SK-N-SH (cell line): ENCODE results near the gene GRIK3. TPM values are rescaled to one million over a fixed set of nuclear protein-coding genes. Genes with fewer than 3 reads are reported as not detected.

Experiments used
- CTCF ChIA-PET: fragments of 300-600, 350-600 bp; formaldehyde crosslinking; extraction: SDS; loops from one replicate; lab custom pipeline; 2021; lab: Yijun Ruan, JAX
- POLR2A ChIA-PET: fragments of 350-600 bp; sonication (Branson Sonifier 250); formaldehyde crosslinking; extraction: SDS; loops from one replicate; lab custom pipeline; 2020; ENCODE audit warnings: antibody characterized with exemption, inconsistent platforms; lab: Yijun Ruan, JAX
- DNase-seq: peaks from one replicate; pipeline ENCODE4 v3.0.0; 2012
- H2AFZ ChIP-seq: fragments of 200-600 bp; sonication (generic); 2 replicates; pipeline ENCODE4 v1.8.1; 2016; ENCODE audit warnings: antibody characterized with exemption, mild to moderate bottlenecking, low read depth
- H3F3A ChIP-seq: fragments of 200-600 bp; sonication (generic); replicated peaks from 2 replicates; pipeline ENCODE3; 2016; ENCODE audit warnings: antibody characterized with exemption, mild to moderate bottlenecking; ENCODE audit not compliant: insufficient read depth
- H3K27ac ChIP-seq, 2 experiments: fragments of 200-500 bp in 1 of 2; fragments of 200-600 bp in 1 of 2; sonication (Bioruptor generic) in 1 of 2; sonication (generic), shearing (Covaris generic) in 1 of 2; 2 replicates each; pipeline versions ENCODE4 v1.5.1 to v1.6.1; 2014 to 2016; ENCODE audit warnings: low read depth in 2 of 2, inconsistent platforms in 1 of 2, low read length in 1 of 2, mild to moderate bottlenecking in 1 of 2, mixed read lengths in 1 of 2
- H3K27me3 ChIP-seq: fragments of 200-600 bp; sonication (generic), shearing (Covaris generic); 2 replicates; pipeline ENCODE4 v1.6.1; 2016; ENCODE audit warnings: mixed run types; ENCODE audit not compliant: insufficient read depth
- H3K36me3 ChIP-seq, 2 experiments: fragments of 200-500 bp in 1 of 2; fragments of 200-600 bp in 1 of 2; sonication (Bioruptor generic) in 1 of 2; sonication (generic) in 1 of 2; replicated peaks in 1 of 2; 2 replicates each; pipeline versions ENCODE3 to v1.5.1; 2014 to 2016; ENCODE audit warnings: low read length in 1 of 2, mild to moderate bottlenecking in 1 of 2; ENCODE audit not compliant: insufficient read depth in 2 of 2, control insufficient read depth in 1 of 2
- H3K4me1 ChIP-seq, 2 experiments: fragments of 200-500 bp in 1 of 2; fragments of 200-600 bp in 1 of 2; sonication (Bioruptor generic) in 1 of 2; sonication (generic), shearing (Covaris generic) in 1 of 2; 2 replicates each; pipeline versions ENCODE4 v1.5.1 to v1.6.1; 2014 to 2016; ENCODE audit warnings: low read depth in 1 of 2, low read length in 1 of 2, mixed run types in 1 of 2; ENCODE audit not compliant: insufficient read depth in 2 of 2, control insufficient read depth in 1 of 2
- H3K4me2 ChIP-seq: fragments of 200-600 bp; sonication (generic), shearing (Covaris generic); 2 replicates; pipeline ENCODE4 v1.6.1; 2017; ENCODE audit warnings: mixed run types
- H3K4me3 ChIP-seq, 2 experiments: fragments of 200-500 bp in 1 of 2; fragments of 200-600 bp in 1 of 2; sonication (Bioruptor generic) in 1 of 2; sonication (generic), shearing (Covaris generic) in 1 of 2; 2 replicates each; pipeline versions ENCODE4 v1.5.1 to v1.8.1; 2014 to 2016; ENCODE audit warnings: low read depth in 2 of 2, inconsistent platforms in 1 of 2, low read length in 1 of 2, mild to moderate bottlenecking in 1 of 2, mixed read lengths in 1 of 2, moderate library complexity in 1 of 2
- H3K79me2 ChIP-seq: fragments of 200-600 bp; sonication (generic); 2 replicates; pipeline ENCODE4 v1.8.1; 2017; ENCODE audit warnings: mild to moderate bottlenecking; ENCODE audit not compliant: insufficient read depth
- H3K9ac ChIP-seq: fragments of 200-600 bp; sonication (generic); 2 replicates; pipeline ENCODE4 v1.6.1; 2017; ENCODE audit warnings: mixed run types
- H3K9me2 ChIP-seq: fragments of 200-600 bp; sonication (generic); 2 replicates; pipeline ENCODE4 v1.6.1; 2017; ENCODE audit warnings: mixed run types
- H3K9me3 ChIP-seq: fragments of 200-600 bp; sonication (generic); 2 replicates; pipeline ENCODE4 v1.6.1; 2017; ENCODE audit warnings: mixed run types, mild to moderate bottlenecking, moderate library complexity
- H4K20me1 ChIP-seq: fragments of 200-600 bp; sonication (generic); 2 replicates; pipeline ENCODE4 v1.6.1; 2017; ENCODE audit warnings: mild to moderate bottlenecking, mixed run types; ENCODE audit not compliant: insufficient read depth
- EP300 ChIP-seq, 2 experiments: IDR thresholded peaks; 2 replicates each; pipeline versions ENCODE4 v1.4.0 to v1.6.1; 2012; ENCODE audit warnings: borderline replicate concordance in 1 of 2, low read depth in 1 of 2, low read length in 1 of 2
- GATA2 ChIP-seq: sonication (generic); formaldehyde crosslinking; IDR thresholded peaks from 2 replicates; pipeline ENCODE4 v1.5.0; 2020; ENCODE audit warnings: mild to moderate bottlenecking, missing genetic modification reagents
- MXI1 ChIP-seq: IDR thresholded peaks from 2 replicates; pipeline ENCODE4 v1.6.1; 2012; ENCODE audit warnings: mild to moderate bottlenecking, low read depth, low read length, improper control_type of control experiment
- NFIC ChIP-seq: IDR thresholded peaks from 2 replicates; pipeline ENCODE4 v1.4.0; 2012; ENCODE audit warnings: borderline replicate concordance
- NRF1 ChIP-seq: IDR thresholded peaks from 2 replicates; pipeline ENCODE4 v1.6.1; 2012; ENCODE audit warnings: low read depth, mild to moderate bottlenecking, low read length
- TAF1 ChIP-seq: IDR thresholded peaks from 2 replicates; pipeline ENCODE4 v1.6.1; 2012; ENCODE audit warnings: low read depth, mild to moderate bottlenecking, low read length, moderate library complexity, borderline replicate concordance
- TCF12 ChIP-seq: IDR thresholded peaks from 2 replicates; pipeline ENCODE4 v1.4.0; 2012
- WGBS: methylation state at CpG from one replicate; pipeline ENCODE4 v1.1.6; 2017; ENCODE audit warnings: low lambda C conversion rate; 5-methylcytosine and 5-hydroxymethylcytosine counted together
- polyA plus RNA-seq, 3 experiments: library from polyadenylated mRNA; depleted of rRNA; stranded (reverse); fragments of >200 nt; gene quantifications; 2 replicates each; pipeline ENCODE4 v1.2.3, GENCODE V29; 2012
- TF ChIP-seq, protein P1 (sequence below): IDR thresholded peaks from 2 replicates; pipeline ENCODE4 v1.4.0; 2012; ENCODE audit warnings: low read depth, borderline replicate concordance
- TF ChIP-seq, protein P2 (sequence below): IDR thresholded peaks from 2 replicates; pipeline ENCODE4 v1.4.0; 2012; ENCODE audit warnings: low read depth
- TF ChIP-seq, protein P3 (sequence below): fragments of 200-600 bp; sonication (generic); IDR thresholded peaks from 2 replicates; pipeline ENCODE4 v1.6.1; 2017; ENCODE audit warnings: antibody characterized with exemption, mild to moderate bottlenecking, moderate library complexity

GRIK3 gene
- polyA plus RNA-seq, 1 of the 3 experiments (the other 2 are of a cell fraction), result not detected

DNA sequence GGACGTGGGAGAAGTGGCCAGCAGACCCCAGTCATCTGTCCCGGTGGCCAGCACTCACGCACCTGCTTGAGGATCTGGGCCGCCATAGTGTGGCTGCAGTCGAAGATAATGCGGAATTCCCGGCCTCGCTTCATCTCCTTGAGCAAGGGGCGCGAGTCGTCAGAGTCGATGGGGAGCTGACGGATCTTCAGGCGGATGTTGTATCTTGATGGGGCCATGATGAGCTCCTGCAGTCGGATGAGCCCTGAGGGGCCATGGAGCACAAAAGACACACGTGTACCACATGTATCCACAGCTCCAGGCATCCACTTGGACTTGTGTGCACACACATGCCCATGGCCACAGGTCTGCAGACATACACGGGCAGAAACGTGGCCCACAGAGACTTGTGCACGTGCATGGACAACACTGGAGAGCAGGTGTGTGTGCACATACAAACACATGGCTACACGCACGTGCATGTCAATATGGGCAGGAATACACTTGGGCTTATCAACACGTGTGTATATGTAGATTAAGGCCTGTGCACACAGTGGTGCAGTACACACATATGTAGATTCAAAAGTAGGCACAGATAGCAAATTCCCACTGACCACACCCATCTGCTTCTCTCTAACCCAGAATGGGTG lies 162.1 kb downstream of the GRIK3 start:
- CTCF ChIA-PET, result interaction anchor here (1.1 to 5.2 kb wide), 6 partner anchors 8 to 263 kb away, joined by 3 to 20 read pairs (median 4); no protein-coding TSS in a partner anchor
- POLR2A ChIA-PET, result no interaction called here
- no peak for TF ChIP-seq NRF1
- TF ChIP-seq, all 33 proteins: peak for 0
- H3K4me2 ChIP-seq, result no peak overlapping the region
- no peaks in the 10 kb centered on the region for H4K20me1 ChIP-seq
- DNase-seq, result no peak
- WGBS, result 67% methylated on average over 20 of the region's 22 CpGs
- H2AFZ ChIP-seq, result no peak overlapping the region
- no peaks in the 10 kb centered on the region for H3K27me3 ChIP-seq
- H3K36me3 ChIP-seq, result no peaks in the 10 kb centered on the region
- H3K4me3 ChIP-seq, result no peak overlapping the region
- no peaks in the 10 kb centered on the region for H3K9me2 ChIP-seq
- H3K79me2 ChIP-seq, result no peaks in the 10 kb centered on the region
- H3K27ac ChIP-seq, result no peak overlapping the region
- no peaks in the 10 kb centered on the region for H3F3A ChIP-seq
- peaks cover 0 to 16% of the 10 kb centered on the region in 2 experiments; a peak in 1 of 4 replicates for H3K4me1 ChIP-seq
- no peaks in the 10 kb centered on the region for H3K9me3 ChIP-seq
- H3K9ac ChIP-seq, result no peak overlapping the region

DNA sequence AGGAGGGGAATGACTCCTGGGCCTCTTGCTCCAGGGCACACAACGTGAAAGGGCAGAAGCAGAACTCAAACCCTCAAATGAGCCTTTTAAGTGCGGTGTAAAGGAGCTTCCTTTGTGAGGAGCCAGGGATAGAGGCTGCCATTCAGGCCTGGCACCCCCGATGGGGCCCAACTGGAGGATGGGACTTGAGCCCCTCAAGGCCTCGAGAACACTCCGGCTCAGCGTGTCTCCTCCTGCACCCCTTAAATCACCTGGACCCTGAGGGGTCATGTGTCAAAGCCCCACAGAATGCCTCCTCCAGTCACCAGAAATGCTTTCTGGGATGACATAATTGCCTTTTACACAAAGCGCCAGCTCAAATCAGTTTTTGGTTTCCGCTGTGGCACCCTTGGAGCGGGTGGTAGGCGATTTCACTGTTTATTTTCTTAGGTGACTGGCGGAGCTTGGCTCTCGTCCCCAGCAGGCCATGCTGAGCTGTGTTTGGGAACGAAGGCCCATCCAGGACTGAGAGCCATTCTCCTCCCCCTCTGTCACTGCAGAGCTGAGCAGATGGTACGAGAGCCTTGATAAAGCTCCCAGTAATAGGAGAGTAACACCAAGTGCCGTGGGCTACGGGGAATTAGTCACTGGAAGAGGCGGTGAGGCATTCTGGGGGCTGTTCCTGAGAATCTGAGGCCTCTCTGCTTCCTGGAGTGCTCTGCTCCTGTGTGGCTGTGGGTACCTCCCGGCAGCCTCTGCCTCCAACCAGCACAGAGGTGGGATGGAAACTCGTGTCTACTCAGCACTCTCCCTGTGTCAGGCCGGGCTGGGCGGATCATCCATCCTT lies 163.0 kb downstream of the GRIK3 start:
- CTCF ChIA-PET, result interaction anchor here (0.7 to 5.2 kb wide), 12 partner anchors 7 to 356 kb away, joined by 3 to 20 read pairs (median 4); no protein-coding TSS in a partner anchor
- POLR2A ChIA-PET, result no interaction called here
- no peaks in the 10 kb centered on the region for H3K9me2 ChIP-seq
- H3K9me3 ChIP-seq, result no peaks in the 10 kb centered on the region
- WGBS, result 31% methylated on average over 12 of the region's 21 CpGs
- H3K4me3 ChIP-seq, result no peak overlapping the region
- H3K27ac ChIP-seq, result peak overlapping the region in 1 of 2 experiments; percentile 36; a peak in 2 of 4 replicates
- no peaks in the 10 kb centered on the region for H3K79me2 ChIP-seq
- H3K9ac ChIP-seq, result no peak overlapping the region
- no peaks in the 10 kb centered on the region for H3F3A ChIP-seq
- H2AFZ ChIP-seq, result no peak overlapping the region
- H3K27me3 ChIP-seq, result no peaks in the 10 kb centered on the region
- peak in 1 of 2 experiments; percentile 37; a peak in 1 of 4 replicates for TF ChIP-seq EP300 (IDR thresholded peaks at IDR 0.05; ENCODE audit: borderline replicate concordance in 1 of 2, low read depth in 1 of 2, low read length in 1 of 2)
- TF ChIP-seq MXI1, result peak; percentile 34; the same call in 1 of the 2 replicates
- TF ChIP-seq NRF1, result no peak
- TF ChIP-seq, protein P1, sequence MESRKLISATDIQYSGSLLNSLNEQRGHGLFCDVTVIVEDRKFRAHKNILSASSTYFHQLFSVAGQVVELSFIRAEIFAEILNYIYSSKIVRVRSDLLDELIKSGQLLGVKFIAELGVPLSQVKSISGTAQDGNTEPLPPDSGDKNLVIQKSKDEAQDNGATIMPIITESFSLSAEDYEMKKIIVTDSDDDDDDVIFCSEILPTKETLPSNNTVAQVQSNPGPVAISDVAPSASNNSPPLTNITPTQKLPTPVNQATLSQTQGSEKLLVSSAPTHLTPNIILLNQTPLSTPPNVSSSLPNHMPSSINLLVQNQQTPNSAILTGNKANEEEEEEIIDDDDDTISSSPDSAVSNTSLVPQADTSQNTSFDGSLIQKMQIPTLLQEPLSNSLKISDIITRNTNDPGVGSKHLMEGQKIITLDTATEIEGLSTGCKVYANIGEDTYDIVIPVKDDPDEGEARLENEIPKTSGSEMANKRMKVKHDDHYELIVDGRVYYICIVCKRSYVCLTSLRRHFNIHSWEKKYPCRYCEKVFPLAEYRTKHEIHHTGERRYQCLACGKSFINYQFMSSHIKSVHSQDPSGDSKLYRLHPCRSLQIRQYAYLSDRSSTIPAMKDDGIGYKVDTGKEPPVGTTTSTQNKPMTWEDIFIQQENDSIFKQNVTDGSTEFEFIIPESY, result no peak
- peaks cover 0 to 15% of the 10 kb centered on the region in 2 experiments; a peak in 1 of 4 replicates for H3K4me1 ChIP-seq
- peak; percentile 68 for DNase-seq
- no peaks in the 10 kb centered on the region for H4K20me1 ChIP-seq
- no peak overlapping the region for H3K4me2 ChIP-seq
- no peaks in the 10 kb centered on the region for H3K36me3 ChIP-seq

DNA sequence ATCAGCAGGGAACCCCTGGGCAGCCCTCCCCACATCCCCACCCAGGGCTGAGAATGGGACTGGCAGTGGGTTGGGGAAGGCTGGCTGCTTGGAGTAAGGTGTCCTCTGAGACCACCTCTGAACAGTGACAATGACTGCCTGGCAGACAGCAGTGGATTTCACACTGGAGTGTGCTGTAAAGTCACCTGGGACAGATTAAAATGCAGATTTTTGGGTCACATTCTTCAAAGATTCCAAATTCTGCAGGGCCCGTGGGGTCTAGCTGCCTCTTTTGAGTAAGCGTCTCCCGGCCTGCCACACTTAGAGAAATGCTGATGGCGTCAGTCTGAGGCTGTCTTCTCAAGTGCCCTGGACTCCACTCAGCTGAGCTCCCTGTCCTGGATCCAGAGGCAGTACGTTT lies 164.5 kb downstream of the GRIK3 start:
- Histone ChIP-seq H3K4me2 (no peak overlapping the region), H3K36me3 (no peaks in the 10 kb centered on the region), H3K79me2 (no peaks in the 10 kb centered on the region), H4K20me1 (no peaks in the 10 kb centered on the region), H3K4me1 (peaks cover 0 to 23% of the 10 kb centered on the region in 2 experiments; a peak in 1 of 4 replicates), H2AFZ (no peak overlapping the region), H3F3A (no peaks in the 10 kb centered on the region), H3K9me2 (no peaks in the 10 kb centered on the region), H3K9ac (no peak overlapping the region), H3K27me3 (no peaks in the 10 kb centered on the region), H3K27ac (no peak overlapping the region), H3K9me3 (no peaks in the 10 kb centered on the region), H3K4me3 (no peak overlapping the region)
- ChIA-PET CTCF (interaction anchor here (1.2 to 1.7 kb wide), 2 partner anchors 10 to 294 kb away, joined by 3 to 4 read pairs; no protein-coding TSS in a partner anchor), POLR2A (no interaction called here)
- no peak for DNase-seq
- 37% methylated on average over 5 of the region's 5 CpGs for WGBS
- TF ChIP-seq, protein P1, result no peak
- TF ChIP-seq NFIC, result no peak
- no peak for TF ChIP-seq EP300 (IDR thresholded peaks at IDR 0.05; ENCODE audit: borderline replicate concordance in 1 of 2, low read depth in 1 of 2, low read length in 1 of 2)
- TF ChIP-seq MXI1, result no peak
- TF ChIP-seq TAF1, result no peak
- TF ChIP-seq, protein P2, sequence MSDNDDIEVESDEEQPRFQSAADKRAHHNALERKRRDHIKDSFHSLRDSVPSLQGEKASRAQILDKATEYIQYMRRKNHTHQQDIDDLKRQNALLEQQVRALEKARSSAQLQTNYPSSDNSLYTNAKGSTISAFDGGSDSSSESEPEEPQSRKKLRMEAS, result no peak
- no peak for TF ChIP-seq TCF12
- TF ChIP-seq, protein P3, sequence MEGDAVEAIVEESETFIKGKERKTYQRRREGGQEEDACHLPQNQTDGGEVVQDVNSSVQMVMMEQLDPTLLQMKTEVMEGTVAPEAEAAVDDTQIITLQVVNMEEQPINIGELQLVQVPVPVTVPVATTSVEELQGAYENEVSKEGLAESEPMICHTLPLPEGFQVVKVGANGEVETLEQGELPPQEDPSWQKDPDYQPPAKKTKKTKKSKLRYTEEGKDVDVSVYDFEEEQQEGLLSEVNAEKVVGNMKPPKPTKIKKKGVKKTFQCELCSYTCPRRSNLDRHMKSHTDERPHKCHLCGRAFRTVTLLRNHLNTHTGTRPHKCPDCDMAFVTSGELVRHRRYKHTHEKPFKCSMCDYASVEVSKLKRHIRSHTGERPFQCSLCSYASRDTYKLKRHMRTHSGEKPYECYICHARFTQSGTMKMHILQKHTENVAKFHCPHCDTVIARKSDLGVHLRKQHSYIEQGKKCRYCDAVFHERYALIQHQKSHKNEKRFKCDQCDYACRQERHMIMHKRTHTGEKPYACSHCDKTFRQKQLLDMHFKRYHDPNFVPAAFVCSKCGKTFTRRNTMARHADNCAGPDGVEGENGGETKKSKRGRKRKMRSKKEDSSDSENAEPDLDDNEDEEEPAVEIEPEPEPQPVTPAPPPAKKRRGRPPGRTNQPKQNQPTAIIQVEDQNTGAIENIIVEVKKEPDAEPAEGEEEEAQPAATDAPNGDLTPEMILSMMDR, result no peak
- TF ChIP-seq GATA2 (CRISPR knock-in tag), result no peak
